ENCODE measurements around the gene TOR3A. TPM values are rescaled to one million over a fixed set of nuclear protein-coding genes. Genes with fewer than 3 reads are reported as not detected.

The TOR3A gene
- polyA plus RNA-seq, 6 donors from 2014 or later: 54.6 to 75.3 (median 59.3) TPM

GRCh38 chr1:179048339-179049124 is 33.3 kb upstream of the TOR3A start:
- DNase-seq (no peak), ATAC-seq (ENCODE audit: low read depth in 2 of 2) (no peak)
- Mint-ChIP-seq H3K27me3 (no peaks in the 10 kb centered on the region), H3K27ac (peak overlapping the region in 2 of 6 donors; percentile 30 to 62), H3K4me1 (peaks cover 11 to 27% (median 15%) of the 10 kb centered on the region in 3 donors), H3K9me3 (no peaks in the 10 kb centered on the region), H3K4me3 (no peak overlapping the region), H3K36me3 (peaks cover 0 to 3% of the 10 kb centered on the region in 2 donors)

DNA sequence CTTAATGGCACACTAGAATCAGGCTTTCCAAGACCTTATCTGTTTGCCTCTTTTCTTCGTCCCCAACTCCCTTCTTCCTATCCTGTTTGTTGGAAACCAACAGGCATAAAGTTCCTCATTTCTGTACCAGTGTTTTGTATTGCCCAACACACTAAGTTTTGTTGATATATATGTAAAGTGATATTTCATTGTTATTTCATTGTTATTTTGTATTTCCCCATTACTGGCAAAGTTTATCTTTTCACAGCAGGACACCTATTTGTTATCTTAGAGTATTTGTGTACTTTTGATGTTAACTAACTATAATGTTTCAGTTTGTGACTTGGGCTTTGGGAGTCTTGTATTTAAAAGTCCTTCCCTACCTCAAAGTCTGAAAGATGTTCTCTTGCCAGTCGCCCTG is 29.1 kb upstream of the TOR3A start:
- H3K27me3 Mint-ChIP-seq: no peaks in the 10 kb centered on the region
- H3K36me3 Mint-ChIP-seq: peaks cover 19 to 25% of the 10 kb centered on the region in 2 donors
- peaks cover 0 to 5% (median 0%) of the 10 kb centered on the region in 3 donors for H3K4me1 Mint-ChIP-seq
- no peak overlapping the region for H3K4me3 Mint-ChIP-seq
- no peak for ATAC-seq (ENCODE audit: low read depth in 2 of 2)
- H3K9me3 Mint-ChIP-seq: peaks cover 0 to 9% (median 0%) of the 10 kb centered on the region in 7 donors
- DNase-seq: no peak
- H3K27ac Mint-ChIP-seq: peak overlapping the region in 1 of 6 donors; percentile 73

DNA sequence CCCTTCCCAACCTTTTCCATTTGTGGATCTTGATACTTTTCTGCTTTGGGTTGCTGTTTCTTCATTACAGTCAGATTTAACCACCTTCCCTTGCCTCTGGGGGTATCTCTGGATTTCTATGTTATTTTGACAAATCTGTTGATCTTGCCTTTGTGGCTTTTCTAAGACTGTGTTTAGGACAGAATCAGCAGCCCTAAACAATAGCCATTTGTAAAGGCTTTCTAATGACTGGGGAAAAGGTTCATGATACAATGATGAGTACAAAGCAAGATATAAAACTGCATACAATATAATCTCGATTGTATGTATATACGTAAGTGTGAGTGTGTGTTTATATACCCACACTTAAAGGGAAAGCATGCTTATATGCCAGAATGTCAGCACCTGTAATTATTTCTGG is 28.4 kb upstream of the TOR3A start:
- Mint-ChIP-seq H3K36me3 (peaks cover 22 to 29% of the 10 kb centered on the region in 2 donors), H3K27me3 (no peaks in the 10 kb centered on the region), H3K4me1 (peaks cover 0 to 1% (median under 1%) of the 10 kb centered on the region in 3 donors), H3K9me3 (peaks cover 0 to 9% (median 0%) of the 10 kb centered on the region in 7 donors), H3K27ac (peak overlapping the region in 2 of 6 donors; percentile 4 to 53), H3K4me3 (no peak overlapping the region)
- DNase-seq (no peak), ATAC-seq (ENCODE audit: low read depth in 2 of 2) (no peak)

DNA sequence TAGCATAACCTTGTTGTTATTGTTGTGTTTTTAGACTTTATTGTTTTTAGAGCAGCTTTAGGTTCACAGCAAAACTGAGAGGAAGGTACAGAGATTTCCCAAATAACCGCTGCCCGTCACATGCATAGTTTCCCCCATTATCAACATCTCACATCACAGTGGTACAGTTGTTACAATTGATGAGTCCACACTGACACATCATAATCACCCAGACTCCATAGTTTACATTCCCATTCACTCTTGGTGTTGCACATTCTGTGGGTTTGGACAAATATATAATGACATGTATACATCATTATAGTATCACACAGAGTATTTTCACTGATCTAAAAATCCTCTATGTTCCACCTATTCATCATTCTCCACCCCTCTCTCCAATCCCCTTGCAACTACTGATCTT is 25.9 kb upstream of the TOR3A start:
- peaks cover 0 to 9% (median 0%) of the 10 kb centered on the region in 7 donors for H3K9me3 Mint-ChIP-seq
- H3K27ac Mint-ChIP-seq: no peak overlapping the region
- H3K4me1 Mint-ChIP-seq: peaks cover 0 to 5% (median 0%) of the 10 kb centered on the region in 3 donors
- H3K27me3 Mint-ChIP-seq: no peaks in the 10 kb centered on the region
- no peak for DNase-seq
- peaks cover 28 to 33% of the 10 kb centered on the region in 2 donors for H3K36me3 Mint-ChIP-seq
- H3K4me3 Mint-ChIP-seq: no peak overlapping the region
- ATAC-seq (ENCODE audit: low read depth in 2 of 2): no peak

GRCh38 chr1:179058487-179059483 is 23.1 kb upstream of the TOR3A start:
- ATAC-seq (ENCODE audit: low read depth in 2 of 2) (no peak), DNase-seq (no peak)
- peaks cover 0 to 5% (median 0%) of the 10 kb centered on the region in 3 donors for H3K4me1 Mint-ChIP-seq
- no peak overlapping the region for H3K4me3 Mint-ChIP-seq
- peaks cover 33 to 38% of the 10 kb centered on the region in 2 donors for H3K36me3 Mint-ChIP-seq
- H3K27ac Mint-ChIP-seq: peak overlapping the region in 2 of 6 donors; percentile 1 to 29
- H3K9me3 Mint-ChIP-seq: peaks cover 0 to 9% (median 0%) of the 10 kb centered on the region in 7 donors
- no peaks in the 10 kb centered on the region for H3K27me3 Mint-ChIP-seq

DNA sequence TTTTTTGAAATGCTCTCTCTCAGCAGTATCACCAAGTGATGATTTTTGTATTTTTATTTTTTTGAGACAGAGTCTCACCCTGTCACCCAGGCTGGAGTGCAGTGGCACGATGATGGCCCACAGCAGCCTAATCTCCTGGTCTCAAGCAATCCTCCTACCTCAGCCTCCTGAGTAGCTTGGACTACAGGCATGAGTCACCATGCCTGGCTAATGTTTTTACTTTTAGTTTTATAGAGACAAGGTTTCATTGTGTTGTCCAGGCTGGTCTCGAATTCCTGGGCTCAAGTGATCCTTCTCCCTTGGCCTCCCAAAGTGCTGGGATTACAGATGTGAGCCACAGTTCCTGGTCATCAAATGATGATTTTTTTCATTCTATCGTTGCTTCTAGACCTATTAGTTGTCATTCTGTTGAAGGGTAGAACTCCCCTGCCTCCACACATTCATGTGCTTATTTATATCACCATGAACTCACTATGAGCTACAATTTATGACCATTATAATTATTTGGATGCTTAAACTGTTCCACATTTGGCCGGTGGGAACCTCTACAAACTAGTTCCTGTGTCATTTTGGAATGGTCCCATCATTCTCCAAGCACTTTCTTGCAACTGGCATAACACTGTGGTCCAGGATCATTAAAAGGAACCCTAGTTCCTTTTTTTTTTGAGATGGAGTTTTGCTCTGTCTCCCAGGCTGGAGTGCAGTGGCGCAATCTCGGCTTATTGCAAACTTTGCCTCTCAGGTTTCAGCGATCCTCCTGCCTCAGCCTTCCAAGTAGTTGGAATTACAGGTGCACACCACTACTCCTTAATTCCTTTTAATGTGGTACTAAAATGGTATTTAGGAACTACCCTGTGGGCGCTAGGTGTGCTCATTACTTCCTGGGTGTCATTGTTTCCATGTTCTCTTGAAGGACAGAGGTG is 20.2 kb upstream of the TOR3A start:
- no peak for DNase-seq
- H3K9me3 Mint-ChIP-seq: peaks cover 0 to 3% (median 0%) of the 10 kb centered on the region in 7 donors
- H3K4me1 Mint-ChIP-seq: peaks cover 0 to 5% (median 0%) of the 10 kb centered on the region in 3 donors
- peaks cover 23 to 36% of the 10 kb centered on the region in 2 donors for H3K36me3 Mint-ChIP-seq
- H3K27ac Mint-ChIP-seq: no peak overlapping the region
- ATAC-seq (ENCODE audit: low read depth in 2 of 2): no peak
- H3K27me3 Mint-ChIP-seq: no peaks in the 10 kb centered on the region
- H3K4me3 Mint-ChIP-seq: no peak overlapping the region

DNA sequence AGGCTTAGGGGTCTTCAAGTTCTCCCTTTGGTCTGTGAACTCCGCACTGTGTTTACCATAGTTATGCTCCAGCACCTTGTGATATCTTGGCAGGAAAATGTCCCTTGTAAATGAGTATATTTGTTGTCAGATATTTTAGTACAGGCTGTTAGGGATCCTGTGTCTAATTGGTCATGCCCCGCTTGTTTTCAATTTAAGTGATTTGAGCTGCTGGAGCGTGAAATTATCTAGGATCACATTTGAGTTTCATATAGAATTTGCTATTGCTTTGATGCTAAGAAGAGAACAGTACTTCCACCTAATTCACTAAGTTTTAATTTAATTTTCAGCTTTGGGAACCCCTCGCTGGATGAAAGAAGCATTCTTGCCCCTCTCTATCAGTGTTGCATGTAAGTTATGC is 15.4 kb upstream of the TOR3A start:
- Mint-ChIP-seq H3K36me3 (peaks cover 15 to 27% of the 10 kb centered on the region in 2 donors), H3K9me3 (no peaks in the 10 kb centered on the region)

GRCh38 chr1:179077396-179077795 is 4.5 kb upstream of the TOR3A start:
- H3K27ac Mint-ChIP-seq: peak overlapping the region in 1 of 6 donors; percentile 49
- H3K27me3 Mint-ChIP-seq: no peaks in the 10 kb centered on the region
- DNase-seq (no peak), ATAC-seq (ENCODE audit: low read depth in 2 of 2) (no peak)
- no peak overlapping the region for H3K4me3 Mint-ChIP-seq
- peaks cover 10 to 17% (median 16%) of the 10 kb centered on the region in 3 donors for H3K4me1 Mint-ChIP-seq
- no peaks in the 10 kb centered on the region for H3K9me3 Mint-ChIP-seq
- H3K36me3 Mint-ChIP-seq: peaks cover 5 to 6% of the 10 kb centered on the region in 2 donors

More for the DNA sequence above, 15.4 kb upstream of the TOR3A start:
- no peaks in the 10 kb centered on the region for H3K27me3 Mint-ChIP-seq
- DNase-seq (no peak), ATAC-seq (ENCODE audit: low read depth in 2 of 2) (no peak)
- H3K4me3 Mint-ChIP-seq: no peak overlapping the region
- no peak overlapping the region for H3K27ac Mint-ChIP-seq
- peaks cover 0 to 2% (median 0%) of the 10 kb centered on the region in 3 donors for H3K4me1 Mint-ChIP-seq

GRCh38 chr1:179079113-179079761 is 2.6 kb upstream of the TOR3A start:
- H3K4me3 Mint-ChIP-seq: peak overlapping the region in 4 of 8 donors; percentile 7 to 72 (median 17)
- H3K4me1 Mint-ChIP-seq: peaks cover 18 to 35% (median 24%) of the 10 kb centered on the region in 3 donors
- H3K9me3 Mint-ChIP-seq: no peaks in the 10 kb centered on the region
- H3K27me3 Mint-ChIP-seq: no peaks in the 10 kb centered on the region
- peaks cover 0 to 5% of the 10 kb centered on the region in 2 donors for H3K36me3 Mint-ChIP-seq
- H3K27ac Mint-ChIP-seq: peak overlapping the region; percentile 67 to 99 (median 92)
- ATAC-seq (ENCODE audit: low read depth in 2 of 2): peak in 1 of 2 donors; percentile 13
- peak; percentile 63 for DNase-seq

DNA sequence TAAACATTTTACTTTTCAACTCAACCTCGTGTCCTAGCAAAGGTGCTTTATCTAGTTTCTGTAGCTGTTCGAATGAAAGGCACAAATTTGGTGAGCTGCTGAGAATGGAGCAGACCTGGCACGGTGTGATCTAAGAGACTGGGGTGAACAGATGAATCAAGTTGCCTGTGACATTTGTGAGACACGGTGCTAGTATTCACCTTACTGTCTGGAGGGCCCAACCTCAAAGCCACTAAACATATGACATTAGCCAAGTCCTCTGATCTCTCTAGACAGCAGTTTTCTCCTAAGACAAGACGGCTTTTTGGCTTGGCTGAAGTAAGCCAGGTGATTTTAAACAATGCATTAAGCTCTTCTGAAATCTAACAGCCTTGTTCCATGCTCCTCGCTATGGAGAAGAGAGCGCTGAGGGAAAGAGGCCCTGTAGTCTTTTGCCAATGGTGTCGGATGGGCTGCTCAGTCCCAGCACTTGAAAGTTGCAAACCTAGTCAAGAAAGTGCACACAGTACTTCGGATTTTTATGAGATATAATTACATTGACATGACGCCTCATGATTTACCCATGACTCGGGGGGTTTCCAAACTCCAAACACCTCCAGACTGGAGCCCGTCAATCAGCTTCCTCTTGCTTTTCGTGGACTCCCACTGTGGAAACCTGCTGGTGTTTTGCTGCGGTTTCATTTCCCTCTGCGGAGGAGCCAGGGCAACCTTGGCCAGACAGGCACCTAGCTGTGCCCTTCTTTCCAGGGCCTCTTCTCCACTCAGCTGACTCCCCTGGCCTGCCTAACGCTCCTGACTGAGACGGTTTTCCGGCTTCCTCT is 794 bp upstream of the TOR3A start:
- Mint-ChIP-seq H3K27me3 (no peaks in the 10 kb centered on the region), H3K27ac (peak overlapping the region; percentile 98 to 100 (median 99)), H3K36me3 (no peaks in the 10 kb centered on the region), H3K4me3 (peak overlapping the region; percentile 85 to 97 (median 95)), H3K4me1 (peaks cover 18 to 40% (median 30%) of the 10 kb centered on the region in 3 donors), H3K9me3 (no peaks in the 10 kb centered on the region)
- ATAC-seq (ENCODE audit: low read depth in 2 of 2) (peak; percentile 50 to 61), DNase-seq (peak; percentile 85)

- H3K4me3 Mint-ChIP-seq: peak overlapping the region; percentile 93 to 97 (median 95)
- H3K9me3 Mint-ChIP-seq: no peaks in the 10 kb centered on the region
- DNase-seq (no peak), ATAC-seq (ENCODE audit: low read depth in 2 of 2) (peak; percentile 16)
- H3K27me3 Mint-ChIP-seq: no peaks in the 10 kb centered on the region
- H3K36me3 Mint-ChIP-seq: peaks cover 0 to 4% of the 10 kb centered on the region in 2 donors
- peak overlapping the region; percentile 92 to 99 (median 99) for H3K27ac Mint-ChIP-seq
- H3K4me1 Mint-ChIP-seq: peaks cover 21 to 49% (median 35%) of the 10 kb centered on the region in 3 donors
Observed at GRCh38 chr1:179082333-179082998, 596 bp downstream of the TOR3A start.

Measured in naive B cell (primary cell).